ENCODE measurements around the gene TMEM132D.

DNA sequence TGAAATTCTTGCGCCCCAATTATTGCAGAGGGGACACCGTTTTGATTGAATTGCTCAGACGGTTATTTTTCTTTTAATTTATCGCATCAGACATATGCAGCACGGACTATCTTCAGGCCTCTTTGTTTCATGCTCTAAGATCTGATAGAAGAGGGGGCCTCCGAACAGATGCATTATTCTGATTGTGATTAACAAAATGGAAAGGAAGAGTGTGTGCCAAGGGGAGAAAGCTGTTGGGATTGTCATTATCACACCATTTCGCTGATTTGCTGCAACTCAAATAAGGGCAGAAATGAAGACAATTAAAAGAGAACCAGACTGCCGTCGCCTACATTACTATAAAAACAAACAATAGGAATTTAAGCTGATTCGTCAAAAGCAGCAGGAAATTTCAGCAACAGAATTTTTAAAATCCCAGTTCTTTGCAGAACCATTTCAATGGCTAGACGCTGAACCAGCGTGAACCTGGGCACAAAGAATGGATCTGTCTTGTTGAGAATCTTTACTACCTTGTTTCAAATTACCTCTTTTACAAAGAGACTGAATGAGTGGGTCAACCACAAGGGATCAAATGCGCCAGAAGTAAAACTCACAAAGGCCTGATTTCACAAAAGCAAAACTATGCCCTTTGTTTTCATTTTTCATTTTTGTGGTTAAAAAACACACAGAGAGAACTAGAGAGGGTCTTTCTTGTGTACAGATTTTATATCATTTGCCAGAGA lies 30.6 kb downstream of the TMEM132D start:
- TF ChIP-seq, protein P1, sequence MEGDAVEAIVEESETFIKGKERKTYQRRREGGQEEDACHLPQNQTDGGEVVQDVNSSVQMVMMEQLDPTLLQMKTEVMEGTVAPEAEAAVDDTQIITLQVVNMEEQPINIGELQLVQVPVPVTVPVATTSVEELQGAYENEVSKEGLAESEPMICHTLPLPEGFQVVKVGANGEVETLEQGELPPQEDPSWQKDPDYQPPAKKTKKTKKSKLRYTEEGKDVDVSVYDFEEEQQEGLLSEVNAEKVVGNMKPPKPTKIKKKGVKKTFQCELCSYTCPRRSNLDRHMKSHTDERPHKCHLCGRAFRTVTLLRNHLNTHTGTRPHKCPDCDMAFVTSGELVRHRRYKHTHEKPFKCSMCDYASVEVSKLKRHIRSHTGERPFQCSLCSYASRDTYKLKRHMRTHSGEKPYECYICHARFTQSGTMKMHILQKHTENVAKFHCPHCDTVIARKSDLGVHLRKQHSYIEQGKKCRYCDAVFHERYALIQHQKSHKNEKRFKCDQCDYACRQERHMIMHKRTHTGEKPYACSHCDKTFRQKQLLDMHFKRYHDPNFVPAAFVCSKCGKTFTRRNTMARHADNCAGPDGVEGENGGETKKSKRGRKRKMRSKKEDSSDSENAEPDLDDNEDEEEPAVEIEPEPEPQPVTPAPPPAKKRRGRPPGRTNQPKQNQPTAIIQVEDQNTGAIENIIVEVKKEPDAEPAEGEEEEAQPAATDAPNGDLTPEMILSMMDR (IDR thresholded peaks at IDR 0.05; ENCODE audit: low read length) = no peak
- no peak for TF ChIP-seq EZH2 (IDR thresholded peaks at IDR 0.05; ENCODE audit: borderline replicate concordance, low read length)
